Transverse colon (tissue), 4 donors: ENCODE results near the gene SLC8A3. TPM values are rescaled to one million over a fixed set of nuclear protein-coding genes. Genes with fewer than 3 reads are reported as not detected.

Source experiments
- DNase-seq: peaks from one replicate; pipeline ENCODE4 v3.0.0-alpha.2; 2019
- H3K27ac ChIP-seq, 4 donors: fragments of 200-600 bp; sonication (generic); 2 replicates each; pipeline ENCODE4 v1.5.1; 2016 to 2018; ENCODE audit warnings: inconsistent platforms in 4 of 4
- H3K27me3 ChIP-seq: fragments of 200-600 bp; sonication (generic); 2 replicates; pipeline ENCODE4 v1.5.1; 2017; ENCODE audit warnings: inconsistent platforms
- H3K36me3 ChIP-seq, 4 donors: fragments of 200-600 bp; sonication (generic); 2 replicates each; pipeline ENCODE4 v1.5.1; 2017 to 2019; ENCODE audit warnings: inconsistent platforms in 4 of 4
- H3K4me1 ChIP-seq, 4 donors: fragments of 200-600 bp; sonication (generic); 2 replicates each; pipeline ENCODE4 v1.5.1; 2017 to 2020; ENCODE audit warnings: inconsistent platforms in 4 of 4
- H3K4me3 ChIP-seq, 4 donors: fragments of 200-600 bp; sonication (generic); 1 replicate in 1 of 4; 2 replicates in 3 of 4; pipeline versions ENCODE4 v1.5.1 to v1.6.1; 2017 to 2019; ENCODE audit warnings: inconsistent platforms in 4 of 4
- H3K9me3 ChIP-seq, 2 donors: fragments of 200-600 bp; sonication (generic); 2 replicates each; pipeline ENCODE4 v1.5.1; 2017 to 2019; ENCODE audit warnings: inconsistent platforms in 2 of 2
- CTCF ChIP-seq, 5 experiments: fragments of 200-600 bp in 3 of 5; fragments of 450-650 bp in 2 of 5; sonication (generic) in 3 of 5; IDR thresholded peaks; 1 replicate in 2 of 5; 2 replicates in 3 of 5; pipeline ENCODE4 v1.5.1; 2016 to 2017; ENCODE audit warnings: antibody characterized with exemption in 5 of 5, inconsistent platforms in 3 of 5, mild to moderate bottlenecking in 2 of 5, moderate library complexity in 1 of 5
- EP300 ChIP-seq: sonication (generic); formaldehyde crosslinking; IDR thresholded peaks from one replicate; pipeline ENCODE4 v1.6.1; 2017; ENCODE audit warnings: antibody characterized with exemption, low read depth
- POLR2A ChIP-seq: fragments of 450-650 bp; IDR thresholded peaks from one replicate; pipeline ENCODE4 v1.6.1; 2016; ENCODE audit warnings: antibody characterized with exemption, mild to moderate bottlenecking, moderate library complexity
- POLR2AphosphoS5 ChIP-seq, 3 donors: sonication (generic); formaldehyde crosslinking; IDR thresholded peaks; one replicate each; pipeline ENCODE4 v1.6.1; 2016; ENCODE audit warnings: antibody characterized with exemption in 3 of 3
- WGBS, 2 donors: methylation state at CpG; one replicate each; pipeline ENCODE4 v1.1.5; 2018; ENCODE audit warnings: low coverage in 1 of 2; 5-methylcytosine and 5-hydroxymethylcytosine counted together
- in situ Hi-C, 4 donors: fragments of 200-750 bp; cut with MboI; loops; one replicate each; pipeline versions ENCODE4 v1.15.0 to v1.15.1; 2017; ENCODE audit warnings: low sequenced_read_pairs in 3 of 4, low pct_ligation_motif_present in 1 of 4, low pct_unique_long_range_greater_than_20kb in 1 of 4
- intact Hi-C: fragments of 100-400 bp; cut with DNase I; formaldehyde crosslinking; loops from one replicate; pipeline ENCODE4 v1.15.1; 2023; ENCODE audit warnings: low total_unique reads
- total RNA-seq, 4 donors: library from RNA; depleted of rRNA; stranded (reverse); fragments of >200 nt; gene quantifications; one replicate each; pipeline ENCODE4 v1.1.0, GENCODE V29; 2016

The SLC8A3 gene
- total RNA-seq, 4 donors from 2014 or later = 0.27 to 1.9 (median 0.32) TPM; not detected in 1

DNA sequence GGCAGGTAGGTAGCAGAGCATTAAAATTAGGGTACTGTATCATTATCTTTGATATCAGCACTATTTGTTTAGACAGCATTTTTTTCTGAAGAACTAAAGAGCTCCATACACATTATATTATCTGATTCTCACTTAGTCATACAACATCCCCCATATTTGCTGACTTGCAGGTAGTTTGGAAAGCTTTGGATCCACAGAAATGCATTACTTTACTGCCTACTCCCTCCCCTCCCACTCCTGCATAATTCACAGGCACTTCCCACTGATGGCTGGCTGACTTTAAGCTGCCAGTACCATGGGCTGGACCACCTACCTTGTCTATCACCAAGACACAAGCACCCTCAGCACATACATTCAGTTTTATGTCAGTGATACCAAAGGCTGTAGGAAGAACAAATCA, 110.4 kb downstream of the SLC8A3 start:
- TF ChIP-seq POLR2A (no peak), POLR2AphosphoS5 (IDR thresholded peaks at IDR 0.05) (no peak), EP300 (no peak), CTCF (IDR thresholded peaks at IDR 0.05) (no peak)
- intact Hi-C loops = no loop called here
- DNase-seq = no peak
- Histone ChIP-seq H3K27me3 (peaks cover 12% of the 10 kb centered on the region), H3K4me1 (no peaks in the 10 kb centered on the region), H3K27ac (no peak overlapping the region), H3K36me3 (no peaks in the 10 kb centered on the region), H3K4me3 (no peak overlapping the region), H3K9me3 (no peaks in the 10 kb centered on the region)
- in situ Hi-C loops = loop anchor here in 1 of 4 donors (25.0 kb wide), 1 partner anchor 234 kb away; no protein-coding TSS in a partner anchor

DNA sequence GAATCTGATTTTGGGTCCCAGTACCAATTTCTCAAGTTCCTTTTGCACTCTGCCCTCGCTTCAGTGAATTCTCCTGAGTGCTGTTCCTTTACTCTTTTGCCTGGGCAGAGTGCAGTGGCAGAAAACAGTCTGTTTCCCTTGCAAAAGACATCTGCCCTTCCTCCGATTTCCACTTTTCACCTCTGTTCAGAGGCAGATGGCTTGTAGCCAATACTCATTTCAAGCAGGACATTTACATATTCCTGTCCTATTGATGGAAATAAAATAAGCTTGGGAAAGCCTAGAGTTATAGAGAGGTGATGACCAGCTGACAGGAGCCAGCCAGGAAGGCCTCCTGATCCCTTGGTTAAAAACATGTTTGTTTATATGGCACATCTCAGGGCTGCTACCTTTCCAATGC, 111.0 kb downstream of the SLC8A3 start:
- no peaks in the 10 kb centered on the region for H3K36me3 ChIP-seq
- no peak for DNase-seq
- WGBS, 2 donors = 14 to 45% methylated on average over 1 to 2 of the region's 2 CpGs
- H3K27ac ChIP-seq = no peak overlapping the region
- peaks cover 12% of the 10 kb centered on the region for H3K27me3 ChIP-seq
- TF ChIP-seq POLR2AphosphoS5 (IDR thresholded peaks at IDR 0.05) = no peak
- TF ChIP-seq CTCF (IDR thresholded peaks at IDR 0.05) = no peak
- no peak for TF ChIP-seq EP300
- no peak for TF ChIP-seq POLR2A
- no peaks in the 10 kb centered on the region for H3K9me3 ChIP-seq
- no peaks in the 10 kb centered on the region for H3K4me1 ChIP-seq
- in situ Hi-C loops = loop anchor here in 1 of 4 donors (25.0 kb wide), 1 partner anchor 235 kb away; no protein-coding TSS in a partner anchor
- no peak overlapping the region for H3K4me3 ChIP-seq
- intact Hi-C loops = no loop called here

DNA sequence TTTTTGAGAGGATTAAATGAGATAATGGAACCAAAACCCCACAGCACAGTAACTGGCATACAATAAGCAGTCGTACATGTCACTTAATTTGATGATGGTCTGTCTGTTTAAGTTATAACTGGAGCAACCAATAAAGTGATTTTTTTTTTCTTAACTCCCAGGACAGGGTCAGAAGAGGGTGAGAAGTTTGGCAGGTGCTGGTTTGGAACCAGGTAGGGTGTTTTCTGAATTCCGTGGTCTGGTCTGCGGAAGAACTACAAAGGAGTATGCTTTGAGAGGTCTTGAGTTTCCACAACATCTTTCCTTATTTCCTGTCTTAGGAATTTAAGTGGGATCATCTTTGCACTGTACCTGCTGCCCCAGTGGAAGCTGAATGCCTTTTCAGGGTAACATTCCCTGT, 111.7 kb downstream of the SLC8A3 start:
- TF ChIP-seq EP300 (no peak), CTCF (IDR thresholded peaks at IDR 0.05) (no peak), POLR2A (no peak), POLR2AphosphoS5 (IDR thresholded peaks at IDR 0.05) (no peak)
- H3K4me3 ChIP-seq = no peak overlapping the region
- 83 to 91% methylated on average over 3 of the region's 3 CpGs for WGBS, 2 donors
- no peak overlapping the region for H3K27ac ChIP-seq
- in situ Hi-C loops = loop anchor here in 1 of 4 donors (25.0 kb wide), 1 partner anchor 235 kb away; no protein-coding TSS in a partner anchor
- H3K27me3 ChIP-seq = peaks cover 9% of the 10 kb centered on the region
- H3K36me3 ChIP-seq = no peaks in the 10 kb centered on the region
- no peaks in the 10 kb centered on the region for H3K9me3 ChIP-seq
- no peak for DNase-seq
- intact Hi-C loops = no loop called here
- H3K4me1 ChIP-seq = no peaks in the 10 kb centered on the region

DNA sequence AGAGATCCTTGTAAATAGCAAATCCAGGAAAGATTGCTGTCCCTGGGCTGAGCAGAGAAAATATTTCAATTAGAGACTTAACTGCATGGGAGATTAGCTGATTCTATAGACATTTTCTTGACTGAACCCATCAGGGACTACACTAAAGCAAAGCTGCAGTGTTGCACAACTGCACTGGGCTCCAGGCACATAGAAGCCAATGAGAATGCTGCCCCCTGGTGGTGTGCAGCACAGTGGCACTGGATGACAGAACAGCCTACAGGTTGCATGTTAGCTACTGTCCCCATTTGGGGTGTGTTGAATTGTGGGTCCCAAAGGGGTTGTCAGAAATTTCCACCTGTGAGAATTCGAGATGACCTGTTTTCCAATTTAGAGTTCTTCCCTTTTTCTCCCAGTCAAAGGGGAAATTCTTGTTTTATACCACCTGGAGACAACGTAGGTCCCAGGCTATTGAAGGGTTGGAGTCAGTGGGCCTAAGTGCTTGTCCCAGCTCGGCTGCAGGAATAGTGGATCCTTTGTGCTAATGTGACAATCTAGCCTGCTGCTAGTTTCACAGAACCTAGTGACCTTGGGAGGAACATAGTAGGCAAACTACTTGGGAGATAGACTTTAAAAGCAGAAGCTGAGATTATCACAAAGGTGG, 114.7 kb downstream of the SLC8A3 start:
- peak; percentile 68 for DNase-seq
- no peaks in the 10 kb centered on the region for H3K27me3 ChIP-seq
- H3K4me1 ChIP-seq = no peaks in the 10 kb centered on the region
- no peaks in the 10 kb centered on the region for H3K9me3 ChIP-seq
- WGBS, 2 donors = 46 to 50% methylated on average over 2 to 3 of the region's 3 CpGs
- intact Hi-C loops = no loop called here
- H3K4me3 ChIP-seq = no peak overlapping the region
- TF ChIP-seq POLR2A (no peak), CTCF (IDR thresholded peaks at IDR 0.05) (peak; percentile 66 to 79 (median 73))
- in situ Hi-C loops = no loop called here
- no peak overlapping the region for H3K27ac ChIP-seq
- H3K36me3 ChIP-seq = no peaks in the 10 kb centered on the region
